ENCODE results near the gene GNLY. TPM values are rescaled to one million over a fixed set of nuclear protein-coding genes. Genes with fewer than 3 reads are reported as not detected.

Gene GNLY
- total RNA-seq, 1 donor = not detected

GRCh38 chr2:85707304-85707703 is 13.1 kb downstream of the GNLY start:
- no peak overlapping the region for H3K4me3 ChIP-seq (ENCODE audit: low read depth, low read length)
- peak; percentile 95 for DNase-seq (ENCODE audit: low read depth)
- TF ChIP-seq, protein P1, sequence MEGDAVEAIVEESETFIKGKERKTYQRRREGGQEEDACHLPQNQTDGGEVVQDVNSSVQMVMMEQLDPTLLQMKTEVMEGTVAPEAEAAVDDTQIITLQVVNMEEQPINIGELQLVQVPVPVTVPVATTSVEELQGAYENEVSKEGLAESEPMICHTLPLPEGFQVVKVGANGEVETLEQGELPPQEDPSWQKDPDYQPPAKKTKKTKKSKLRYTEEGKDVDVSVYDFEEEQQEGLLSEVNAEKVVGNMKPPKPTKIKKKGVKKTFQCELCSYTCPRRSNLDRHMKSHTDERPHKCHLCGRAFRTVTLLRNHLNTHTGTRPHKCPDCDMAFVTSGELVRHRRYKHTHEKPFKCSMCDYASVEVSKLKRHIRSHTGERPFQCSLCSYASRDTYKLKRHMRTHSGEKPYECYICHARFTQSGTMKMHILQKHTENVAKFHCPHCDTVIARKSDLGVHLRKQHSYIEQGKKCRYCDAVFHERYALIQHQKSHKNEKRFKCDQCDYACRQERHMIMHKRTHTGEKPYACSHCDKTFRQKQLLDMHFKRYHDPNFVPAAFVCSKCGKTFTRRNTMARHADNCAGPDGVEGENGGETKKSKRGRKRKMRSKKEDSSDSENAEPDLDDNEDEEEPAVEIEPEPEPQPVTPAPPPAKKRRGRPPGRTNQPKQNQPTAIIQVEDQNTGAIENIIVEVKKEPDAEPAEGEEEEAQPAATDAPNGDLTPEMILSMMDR (IDR thresholded peaks at IDR 0.05; ENCODE audit: insufficient read depth, low read length) = peak; percentile 81

DNA sequence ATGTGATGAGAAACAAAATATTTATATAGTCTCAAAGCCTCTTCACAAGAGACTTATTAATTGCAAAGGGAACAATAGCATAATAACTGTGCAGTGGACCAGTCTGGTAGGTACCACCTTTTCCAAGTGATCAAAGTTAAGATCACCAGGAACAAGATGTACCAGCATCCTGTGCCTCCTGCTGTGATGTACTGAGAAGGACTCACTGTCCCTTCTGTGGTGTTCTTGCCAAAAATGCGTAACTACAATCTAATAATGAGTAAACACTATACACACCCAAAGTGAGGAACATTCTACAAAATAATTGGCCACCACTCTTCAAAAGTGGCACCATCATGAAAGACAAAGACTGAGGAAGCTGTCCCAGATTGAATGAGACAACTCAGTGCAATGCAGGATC is 14.5 kb downstream of the GNLY start:
- no peak for DNase-seq (ENCODE audit: low read depth)
- H3K4me3 ChIP-seq (ENCODE audit: low read depth, low read length) = no peak overlapping the region
- TF ChIP-seq, protein P1 (IDR thresholded peaks at IDR 0.05; ENCODE audit: insufficient read depth, low read length) = no peak

- H3K4me3 ChIP-seq (ENCODE audit: low read depth, low read length) = no peak overlapping the region
- TF ChIP-seq, protein P1 (IDR thresholded peaks at IDR 0.05; ENCODE audit: insufficient read depth, low read length) = no peak
- DNase-seq (ENCODE audit: low read depth) = no peak
Observed at GRCh38 chr2:85709401-85709811, 15.2 kb downstream of the GNLY start.

DNA sequence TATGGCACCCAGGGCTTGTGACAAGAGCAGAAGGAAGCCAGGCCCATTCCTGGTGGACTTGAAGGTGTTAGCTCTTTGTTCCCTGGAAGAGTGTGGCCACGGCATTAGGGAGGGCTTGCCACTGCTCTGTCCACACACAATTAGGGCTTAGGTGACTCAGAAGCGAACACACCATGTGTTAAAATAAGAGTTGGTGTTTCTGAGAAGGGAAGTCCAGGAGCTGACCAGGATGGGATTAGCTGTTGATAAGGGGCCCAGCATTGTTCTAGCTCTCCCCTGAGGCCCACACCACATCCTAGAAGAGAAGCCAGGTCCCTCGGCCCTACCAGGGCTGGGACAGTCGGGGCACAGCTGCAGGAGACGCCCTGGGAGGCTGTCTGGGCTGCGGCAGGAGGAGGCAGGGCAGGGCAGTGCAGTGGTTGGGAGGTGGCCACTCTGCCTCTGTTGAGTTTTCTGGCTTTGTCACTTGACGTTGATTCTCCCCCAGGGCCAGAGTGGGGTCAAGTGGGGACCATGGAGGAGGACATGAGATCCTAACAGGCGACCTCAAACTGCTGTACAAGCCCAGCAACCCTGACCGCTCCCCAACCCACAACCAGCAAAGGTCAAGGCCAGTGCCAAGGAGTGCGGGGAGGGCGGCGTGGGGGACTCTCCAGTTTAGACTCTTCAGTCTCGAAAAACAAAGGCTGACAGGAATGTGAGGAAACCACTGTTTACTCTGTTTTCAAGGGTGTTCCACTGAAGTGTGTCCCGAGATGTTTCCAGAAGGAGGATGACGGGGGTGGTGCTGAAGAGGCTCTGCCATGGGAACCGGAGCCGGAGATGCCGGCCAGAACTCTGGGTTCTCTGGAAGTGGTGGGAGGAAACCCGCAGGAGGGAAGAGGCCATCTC is 16.8 kb downstream of the GNLY start:
- no peak overlapping the region for H3K4me3 ChIP-seq (ENCODE audit: low read depth, low read length)
- DNase-seq (ENCODE audit: low read depth) = peak; percentile 36
- TF ChIP-seq, protein P1 (IDR thresholded peaks at IDR 0.05; ENCODE audit: insufficient read depth, low read length) = no peak

GRCh38 chr2:85711578-85712060 is 17.5 kb downstream of the GNLY start:
- no peak overlapping the region for H3K4me3 ChIP-seq (ENCODE audit: low read depth, low read length)
- TF ChIP-seq, protein P1 (IDR thresholded peaks at IDR 0.05; ENCODE audit: insufficient read depth, low read length) = no peak
- DNase-seq (ENCODE audit: low read depth) = no peak

- TF ChIP-seq, protein P1 (IDR thresholded peaks at IDR 0.05; ENCODE audit: insufficient read depth, low read length) = no peak
- no peak overlapping the region for H3K4me3 ChIP-seq (ENCODE audit: low read depth, low read length)
- no peak for DNase-seq (ENCODE audit: low read depth)
Observed at GRCh38 chr2:85712336-85712735, 18.2 kb downstream of the GNLY start.
